HFF-Myc (cell line): ENCODE data around the gene VILL.

ENCODE experiments used
- DNase-seq: peaks from one replicate; pipeline ENCODE4 v3.0.0-alpha.2; 2011; ENCODE audit warnings: low read depth; ENCODE audit errors: extremely low read depth
- H3K4me3 ChIP-seq: replicated peaks from 2 replicates; pipeline ENCODE4 v1.5.1; 2011; ENCODE audit warnings: low read depth, mild to moderate bottlenecking, control low read depth, low read length
- CTCF ChIP-seq: IDR thresholded peaks from 2 replicates; pipeline ENCODE4 v1.5.1; 2012; ENCODE audit warnings: mild to moderate bottlenecking, low read depth, low read length, control low read depth; ENCODE audit errors: missing control alignments

The VILL gene

GRCh38 chr3:37999836-38000235 is 9.2 kb downstream of the VILL start:
- H3K4me3 ChIP-seq, result no peak overlapping the region
- TF ChIP-seq CTCF, result no peak
- DNase-seq, result no peak

- TF ChIP-seq CTCF, result no peak
- no peak for DNase-seq
- H3K4me3 ChIP-seq, result no peak overlapping the region
Observed at GRCh38 chr3:38000242-38000916, 9.8 kb downstream of the VILL start.

- no peak for TF ChIP-seq CTCF
- H3K4me3 ChIP-seq, result no peak overlapping the region
- DNase-seq, result no peak
Observed at GRCh38 chr3:38000965-38001455, 10.4 kb downstream of the VILL start.

GRCh38 chr3:38001456-38002081 is 11.0 kb downstream of the VILL start:
- peak; percentile 21 for TF ChIP-seq CTCF
- H3K4me3 ChIP-seq, result no peak overlapping the region
- DNase-seq, result no peak

- no peak for TF ChIP-seq CTCF
- no peak for DNase-seq
- H3K4me3 ChIP-seq, result no peak overlapping the region
Observed at GRCh38 chr3:38002291-38002876, 11.8 kb downstream of the VILL start.

- no peak overlapping the region for H3K4me3 ChIP-seq
- TF ChIP-seq CTCF, result no peak
- DNase-seq, result no peak
Observed at GRCh38 chr3:38002940-38003339, 12.4 kb downstream of the VILL start.
